Urinary bladder (tissue), 4 donors: ENCODE data around the gene CTSE. TPM values are rescaled to one million over a fixed set of nuclear protein-coding genes. Genes with fewer than 3 reads are reported as not detected.
A peak's percentile ranks its signal among the peaks of the same experiment; 100 is the strongest.
"Not testable (repeated sequence)": the region's sequence is repeated elsewhere in the genome, so short reads cannot be mapped to it uniquely, and the experiment has no call there.

ENCODE experiments used
- DNase-seq: peaks from one replicate; pipeline ENCODE4 v3.0.0-alpha.2; 2015; ENCODE audit errors: extremely low spot score
- H3K27ac ChIP-seq: one replicate; pipeline ENCODE4 v1.5.1; 2013; ENCODE audit warnings: low read depth, mild to moderate bottlenecking, moderate library complexity
- H3K36me3 ChIP-seq: one replicate; pipeline ENCODE4 v1.6.1; 2013; ENCODE audit warnings: mild to moderate bottlenecking, moderate library complexity; ENCODE audit not compliant: insufficient read depth
- H3K4me1 ChIP-seq: one replicate; pipeline ENCODE4 v1.6.1; 2013; ENCODE audit warnings: mild to moderate bottlenecking, moderate library complexity; ENCODE audit not compliant: insufficient read depth
- H3K4me3 ChIP-seq: one replicate; pipeline ENCODE4 v1.5.1; 2013; ENCODE audit warnings: low read depth, low read length
- WGBS: extraction: QIAGEN DNeasy Blood & Tissue Kit; methylation state at CpG from one replicate; pipeline ENCODE4 v1.1.7; 2013; 5-methylcytosine and 5-hydroxymethylcytosine counted together
- polyA plus RNA-seq: library from polyadenylated mRNA; stranded (reverse); fragments of 200-250 nt; gene quantifications from one replicate; pipeline ENCODE4 v1.2.3, GENCODE V29; 2013
- total RNA-seq: library from RNA; depleted of rRNA; stranded (reverse); fragments of >200 nt; gene quantifications from one replicate; pipeline ENCODE4 v1.2.3, GENCODE V29; 2014
- donor health status: healthy with polysubstance abuse.
- donor health status: healthy.

Gene CTSE
- total and polyA plus RNA-seq, 2 donors, result 0.26 to 0.72 TPM

- WGBS, result 93% methylated on average over 8 of the region's 8 CpGs
- not testable (repeated sequence) for H3K36me3 ChIP-seq, H3K27ac ChIP-seq, H3K4me3 ChIP-seq, DNase-seq, H3K4me1 ChIP-seq
Measured at GRCh38 chr1:206055639-206056323, 32.1 kb upstream of the CTSE start.

- not testable (repeated sequence) for H3K4me3 ChIP-seq, H3K27ac ChIP-seq, H3K4me1 ChIP-seq, DNase-seq, H3K36me3 ChIP-seq
- WGBS, result 90% methylated on average over 12 of the region's 12 CpGs
Measured at GRCh38 chr1:206055069-206055625, 31.5 kb upstream of the CTSE start.

- not testable (repeated sequence) for H3K4me3 ChIP-seq, H3K36me3 ChIP-seq, DNase-seq, H3K27ac ChIP-seq, H3K4me1 ChIP-seq
- WGBS, result 93% methylated on average over 4 of the region's 4 CpGs
Measured at GRCh38 chr1:206053616-206054015, 29.9 kb upstream of the CTSE start.

GRCh38 chr1:206052919-206053610, 29.4 kb upstream of the CTSE start, which contains the start of gene RHEX:
Gene RHEX, plus strand, starts transcription at chr1:206053173. Its CDS starts 44,656 bp downstream, at chr1:206097829.
- DNase-seq, H3K4me1 ChIP-seq, H3K4me3 ChIP-seq, H3K36me3 ChIP-seq: not testable (repeated sequence)
- 90% methylated on average over 17 of the region's 17 CpGs for WGBS
- H3K27ac ChIP-seq, result peak within 1 kb of the TSS; percentile 81

GRCh38 chr1:206052231-206052865, 28.7 kb upstream of the CTSE start:
- not testable (repeated sequence) for H3K4me1 ChIP-seq, DNase-seq, H3K36me3 ChIP-seq, H3K4me3 ChIP-seq
- peak overlapping the region; percentile 81 for H3K27ac ChIP-seq
- WGBS, result 84% methylated on average over 6 of the region's 8 CpGs

GRCh38 chr1:206050655-206051235, 27.1 kb upstream of the CTSE start:
- peaks cover 1% of the 10 kb centered on the region for H3K36me3 ChIP-seq
- H3K4me1 ChIP-seq, result no peaks in the 10 kb centered on the region
- no peak overlapping the region for H3K4me3 ChIP-seq
- DNase-seq, result no peak
- no peak overlapping the region for H3K27ac ChIP-seq
- WGBS, result 72% methylated on average over 6 of the region's 6 CpGs

GRCh38 chr1:206049919-206050600, 26.4 kb upstream of the CTSE start:
- H3K36me3 ChIP-seq, result peaks cover 1% of the 10 kb centered on the region
- no peak overlapping the region for H3K27ac ChIP-seq
- H3K4me1 ChIP-seq, result no peaks in the 10 kb centered on the region
- no peak overlapping the region for H3K4me3 ChIP-seq
- DNase-seq, result no peak
- WGBS, result 77% methylated on average over 3 of the region's 3 CpGs

GRCh38 chr1:206049293-206049692, 25.6 kb upstream of the CTSE start:
- no peak for DNase-seq
- Histone ChIP-seq H3K4me3 (no peak overlapping the region), H3K36me3 (peaks cover 1% of the 10 kb centered on the region), H3K27ac (no peak overlapping the region), H3K4me1 (no peaks in the 10 kb centered on the region)

GRCh38 chr1:206048582-206048981, 24.9 kb upstream of the CTSE start:
- WGBS, result 81% methylated on average over 6 of the region's 6 CpGs
- Histone ChIP-seq H3K27ac (no peak overlapping the region), H3K4me3 (no peak overlapping the region), H3K4me1 (no peaks in the 10 kb centered on the region), H3K36me3 (peaks cover 1% of the 10 kb centered on the region)
- no peak for DNase-seq

- peaks cover 1% of the 10 kb centered on the region for H3K36me3 ChIP-seq
- no peak overlapping the region for H3K4me3 ChIP-seq
- H3K4me1 ChIP-seq, result no peaks in the 10 kb centered on the region
- no peak for DNase-seq
- H3K27ac ChIP-seq, result no peak overlapping the region
- WGBS, result 56% methylated on average over 4 of the region's 4 CpGs
Measured at GRCh38 chr1:206047271-206047670, 23.6 kb upstream of the CTSE start.

GRCh38 chr1:206041640-206042039, 17.9 kb upstream of the CTSE start:
- no peaks in the 10 kb centered on the region for H3K36me3 ChIP-seq
- no peak for DNase-seq
- H3K27ac ChIP-seq, result no peak overlapping the region
- no peak overlapping the region for H3K4me3 ChIP-seq
- no peaks in the 10 kb centered on the region for H3K4me1 ChIP-seq
- 45% methylated on average over 7 of the region's 7 CpGs for WGBS

- WGBS, result 57% methylated on average over 5 of the region's 5 CpGs
- Histone ChIP-seq H3K27ac (no peak overlapping the region), H3K4me3 (no peak overlapping the region), H3K36me3 (no peaks in the 10 kb centered on the region), H3K4me1 (no peaks in the 10 kb centered on the region)
- DNase-seq, result no peak
Measured at GRCh38 chr1:206040328-206040727, 16.6 kb upstream of the CTSE start.
